Spleen (tissue), 7 donors: ENCODE data around the gene TMEM33.

Experiments used
- POLR2AphosphoS5 ChIP-seq, 3 donors: sonication (generic); formaldehyde crosslinking; IDR thresholded peaks; one replicate each; pipeline ENCODE4 v1.5.1; 2017; ENCODE audit warnings: antibody characterized with exemption in 3 of 3
- TF ChIP-seq, protein P1 (sequence below), 11 experiments: fragments of 200-600 bp in 7 of 11; fragments of 450-650 bp in 4 of 11; sonication (generic) in 4 of 11; IDR thresholded peaks in 8 of 11; conservative IDR thresholded peaks in 3 of 11; 1 replicate in 7 of 11; 2 replicates in 4 of 11; pipeline versions ENCODE4 v1.4.0 to v1.8.0; 2016 to 2021; ENCODE audit warnings: antibody characterized with exemption in 11 of 11, inconsistent platforms in 4 of 11, mild to moderate bottlenecking in 1 of 11
- donor health status: DM: no; HTN: no; CAD: no; lungs with moderate emphysema.
- donor health status: DM: no; HTN: no; CAD: no.
- donor health status: DM: no; HTN: no; CAD: no.

DNA sequence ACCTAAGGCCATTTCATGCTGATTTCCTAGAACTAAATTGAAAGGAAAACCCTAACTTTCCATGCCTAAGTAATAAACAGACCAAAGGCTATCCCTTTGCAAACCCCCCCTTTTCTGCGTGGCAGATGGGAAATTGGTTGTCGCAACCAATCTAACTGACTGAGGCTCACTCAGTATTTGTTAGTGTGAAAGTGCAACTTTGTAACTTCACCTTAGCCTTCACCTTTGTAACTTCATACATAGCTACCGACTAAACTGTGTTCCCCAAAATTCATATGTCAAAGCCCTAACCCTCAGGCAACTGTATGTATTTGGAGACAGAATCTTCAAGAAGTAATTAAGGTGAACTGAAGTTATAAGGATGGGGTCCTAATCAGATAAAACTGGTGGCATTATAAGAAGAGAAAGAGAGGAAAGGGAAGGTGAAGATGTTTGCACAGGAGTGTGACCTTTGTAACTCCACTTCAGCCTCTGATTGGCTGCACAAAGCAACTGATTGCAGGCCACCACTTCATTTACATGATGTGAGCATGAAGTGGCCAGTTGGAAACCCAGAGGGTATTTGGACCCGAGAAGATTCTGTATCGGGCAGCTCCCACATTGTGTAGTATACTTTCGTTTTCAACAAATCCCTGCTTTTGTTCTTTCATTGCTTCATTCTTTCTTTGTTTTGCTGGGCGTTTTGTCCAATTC is 4.9 kb upstream of the TMEM33 start:
- TF ChIP-seq, protein P1, sequence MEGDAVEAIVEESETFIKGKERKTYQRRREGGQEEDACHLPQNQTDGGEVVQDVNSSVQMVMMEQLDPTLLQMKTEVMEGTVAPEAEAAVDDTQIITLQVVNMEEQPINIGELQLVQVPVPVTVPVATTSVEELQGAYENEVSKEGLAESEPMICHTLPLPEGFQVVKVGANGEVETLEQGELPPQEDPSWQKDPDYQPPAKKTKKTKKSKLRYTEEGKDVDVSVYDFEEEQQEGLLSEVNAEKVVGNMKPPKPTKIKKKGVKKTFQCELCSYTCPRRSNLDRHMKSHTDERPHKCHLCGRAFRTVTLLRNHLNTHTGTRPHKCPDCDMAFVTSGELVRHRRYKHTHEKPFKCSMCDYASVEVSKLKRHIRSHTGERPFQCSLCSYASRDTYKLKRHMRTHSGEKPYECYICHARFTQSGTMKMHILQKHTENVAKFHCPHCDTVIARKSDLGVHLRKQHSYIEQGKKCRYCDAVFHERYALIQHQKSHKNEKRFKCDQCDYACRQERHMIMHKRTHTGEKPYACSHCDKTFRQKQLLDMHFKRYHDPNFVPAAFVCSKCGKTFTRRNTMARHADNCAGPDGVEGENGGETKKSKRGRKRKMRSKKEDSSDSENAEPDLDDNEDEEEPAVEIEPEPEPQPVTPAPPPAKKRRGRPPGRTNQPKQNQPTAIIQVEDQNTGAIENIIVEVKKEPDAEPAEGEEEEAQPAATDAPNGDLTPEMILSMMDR (IDR thresholded peaks at IDR 0.05 in 8 of 11, conservative IDR thresholded peaks at IDR 0.05 in 3 of 11), result no peak
- TF ChIP-seq POLR2AphosphoS5 (IDR thresholded peaks at IDR 0.05), result no peak
